Breast epithelium (tissue), 4 donors: ENCODE results near the gene ESCO1. TPM values are rescaled to one million over a fixed set of nuclear protein-coding genes. Genes with fewer than 3 reads are reported as not detected.

Experiments
- DNase-seq, 2 donors: peaks; one replicate each; pipeline ENCODE4 v3.0.0-alpha.2; 2019; ENCODE audit warnings: low spot score in 2 of 2
- H3K27ac ChIP-seq, 2 donors: fragments of 200-600 bp; sonication (generic) in 1 of 2; one replicate each; pipeline ENCODE4 v1.5.1; 2016 to 2019; ENCODE audit warnings: mild to moderate bottlenecking in 1 of 2
- H3K27me3 ChIP-seq, 2 donors: fragments of 200-600 bp; sonication (generic) in 1 of 2; one replicate each; pipeline versions ENCODE4 v1.5.1 to v1.6.0; 2017 to 2019; ENCODE audit warnings: control low read depth in 1 of 2, mild to moderate bottlenecking in 1 of 2
- H3K36me3 ChIP-seq: fragments of 200-600 bp; one replicate; pipeline ENCODE4 v1.5.1; 2019
- H3K4me1 ChIP-seq, 2 donors: fragments of 200-600 bp; sonication (generic); one replicate each; pipeline ENCODE4 v1.5.1; 2016 to 2019; ENCODE audit warnings: control low read depth in 1 of 2
- H3K4me3 ChIP-seq, 3 donors: fragments of 200-600 bp; sonication (generic); 1 replicate in 2 of 3; 2 replicates in 1 of 3; pipeline ENCODE4 v1.5.1; 2016 to 2019; ENCODE audit warnings: mild to moderate bottlenecking in 3 of 3, moderate library complexity in 2 of 3
- H3K9me3 ChIP-seq, 2 donors: fragments of 200-600 bp; sonication (generic) in 1 of 2; one replicate each; pipeline ENCODE4 v1.5.1; 2016 to 2019; ENCODE audit warnings: control low read depth in 1 of 2
- POLR2A ChIP-seq: fragments of 450-650 bp; IDR thresholded peaks from one replicate; pipeline ENCODE4 v1.6.1; 2016; ENCODE audit warnings: antibody characterized with exemption, mild to moderate bottlenecking, moderate library complexity
- POLR2AphosphoS5 ChIP-seq, 3 donors: sonication (generic); formaldehyde crosslinking; IDR thresholded peaks; one replicate each; pipeline ENCODE4 v1.6.1; 2017; ENCODE audit warnings: antibody characterized with exemption in 3 of 3
- intact Hi-C: fragments of 100-400 bp; cut with DNase I; formaldehyde crosslinking; loops from one replicate; pipeline ENCODE4 v1.15.1; 2023; ENCODE audit warnings: low total_unique reads
- total RNA-seq, 3 donors: library from RNA; depleted of rRNA; stranded (reverse); fragments of >200 nt; gene quantifications; one replicate each; pipeline ENCODE4 v1.1.0, GENCODE V29; 2016
- TF ChIP-seq, protein P1 (sequence below), 3 donors: fragments of 450-650 bp; IDR thresholded peaks; one replicate each; pipeline ENCODE4 v1.5.1; 2016 to 2017; ENCODE audit warnings: antibody characterized with exemption in 3 of 3, mild to moderate bottlenecking in 3 of 3, moderate library complexity in 3 of 3

The ESCO1 gene
- total RNA-seq, 3 donors from 2014 or later: 14.2 to 28.2 (median 18.4) TPM

DNA sequence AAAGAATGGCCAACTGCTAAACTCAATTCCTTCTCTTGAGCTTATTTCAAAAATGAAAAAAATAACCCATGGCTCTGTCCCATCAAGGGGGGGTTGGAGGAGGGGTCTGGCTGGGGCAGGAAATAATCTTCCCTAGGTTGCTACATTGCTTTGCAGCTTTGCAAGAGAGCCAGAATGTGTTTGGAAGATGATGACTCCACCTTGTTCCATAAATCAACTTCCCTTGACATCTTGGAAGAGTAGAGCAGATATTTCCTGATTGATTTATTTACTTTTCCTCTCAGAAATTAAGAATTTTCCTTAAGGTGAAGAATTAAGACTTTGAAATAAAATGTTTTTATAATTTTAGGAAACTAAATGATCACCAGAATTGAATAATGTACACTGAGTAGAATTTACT is 41.3 kb downstream of the ESCO1 start:
- Histone ChIP-seq H3K27ac (no peak overlapping the region), H3K27me3 (no peaks in the 10 kb centered on the region), H3K4me3 (no peak overlapping the region), H3K36me3 (no peaks in the 10 kb centered on the region), H3K4me1 (no peaks in the 10 kb centered on the region), H3K9me3 (no peaks in the 10 kb centered on the region)
- TF ChIP-seq POLR2AphosphoS5 (IDR thresholded peaks at IDR 0.05) (no peak), POLR2A (no peak)
- TF ChIP-seq, protein P1, sequence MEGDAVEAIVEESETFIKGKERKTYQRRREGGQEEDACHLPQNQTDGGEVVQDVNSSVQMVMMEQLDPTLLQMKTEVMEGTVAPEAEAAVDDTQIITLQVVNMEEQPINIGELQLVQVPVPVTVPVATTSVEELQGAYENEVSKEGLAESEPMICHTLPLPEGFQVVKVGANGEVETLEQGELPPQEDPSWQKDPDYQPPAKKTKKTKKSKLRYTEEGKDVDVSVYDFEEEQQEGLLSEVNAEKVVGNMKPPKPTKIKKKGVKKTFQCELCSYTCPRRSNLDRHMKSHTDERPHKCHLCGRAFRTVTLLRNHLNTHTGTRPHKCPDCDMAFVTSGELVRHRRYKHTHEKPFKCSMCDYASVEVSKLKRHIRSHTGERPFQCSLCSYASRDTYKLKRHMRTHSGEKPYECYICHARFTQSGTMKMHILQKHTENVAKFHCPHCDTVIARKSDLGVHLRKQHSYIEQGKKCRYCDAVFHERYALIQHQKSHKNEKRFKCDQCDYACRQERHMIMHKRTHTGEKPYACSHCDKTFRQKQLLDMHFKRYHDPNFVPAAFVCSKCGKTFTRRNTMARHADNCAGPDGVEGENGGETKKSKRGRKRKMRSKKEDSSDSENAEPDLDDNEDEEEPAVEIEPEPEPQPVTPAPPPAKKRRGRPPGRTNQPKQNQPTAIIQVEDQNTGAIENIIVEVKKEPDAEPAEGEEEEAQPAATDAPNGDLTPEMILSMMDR (IDR thresholded peaks at IDR 0.05): no peak
- DNase-seq: no peak
- intact Hi-C loops: no loop called here

DNA sequence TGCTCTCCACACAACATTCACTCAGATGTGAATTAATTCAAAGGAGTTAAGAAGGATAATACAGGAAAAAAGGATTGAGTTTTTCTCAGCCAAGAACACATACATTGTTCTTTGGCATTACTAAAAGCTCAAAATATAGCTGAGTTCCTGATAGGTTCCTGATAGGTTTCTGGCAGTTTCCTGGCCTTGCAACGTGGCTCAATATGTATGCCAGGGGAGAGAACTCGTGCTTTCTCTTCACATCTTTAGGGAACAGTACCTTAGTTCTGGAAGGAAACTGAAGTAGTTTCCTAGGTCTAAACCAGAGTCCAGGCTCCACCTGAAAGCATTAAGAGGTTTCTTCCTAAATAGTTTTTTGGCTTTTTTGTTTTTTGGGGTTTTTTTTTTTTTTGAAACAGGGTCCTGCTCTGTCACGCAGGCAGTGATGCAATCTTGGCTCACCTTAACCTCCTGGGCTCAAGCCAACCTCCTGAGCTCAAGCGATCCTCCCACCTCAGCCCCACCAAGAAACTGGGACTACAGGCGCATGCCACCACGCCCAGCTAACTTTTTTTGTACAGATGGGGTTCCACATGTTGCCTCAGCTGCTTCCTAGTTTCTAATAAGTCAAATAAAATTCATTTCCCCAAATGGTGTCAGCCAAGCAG is 42.8 kb downstream of the ESCO1 start:
- Histone ChIP-seq H3K9me3 (no peaks in the 10 kb centered on the region), H3K27ac (no peak overlapping the region), H3K36me3 (no peaks in the 10 kb centered on the region), H3K27me3 (no peaks in the 10 kb centered on the region), H3K4me1 (no peaks in the 10 kb centered on the region), H3K4me3 (no peak overlapping the region)
- no peak for TF ChIP-seq POLR2A
- TF ChIP-seq, protein P1 (IDR thresholded peaks at IDR 0.05): no peak
- no peak for TF ChIP-seq POLR2AphosphoS5 (IDR thresholded peaks at IDR 0.05)
- no peak for DNase-seq
- intact Hi-C loops: no loop called here

DNA sequence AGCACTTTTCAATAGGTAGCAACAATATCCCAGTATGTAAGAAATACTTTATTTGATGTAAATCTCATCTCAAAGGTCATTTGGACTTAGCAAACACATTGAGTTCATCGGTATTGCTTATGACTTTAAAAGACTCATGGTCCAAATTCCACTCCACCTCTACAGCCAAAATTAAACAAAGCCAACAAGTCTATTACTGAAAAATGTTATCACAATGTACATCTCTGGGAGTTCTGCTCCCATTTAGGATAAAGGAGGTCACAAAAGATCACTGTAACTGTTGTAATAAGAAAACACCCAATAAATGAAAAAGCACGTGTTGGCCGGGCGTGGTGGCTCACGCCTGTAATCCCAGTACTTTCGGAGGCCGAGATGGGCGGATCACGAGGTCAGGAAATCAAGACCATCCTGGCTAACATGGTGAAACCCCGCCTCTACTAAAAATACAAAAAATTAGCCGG is 50.0 kb downstream of the ESCO1 start:
- Histone ChIP-seq H3K27me3 (no peaks in the 10 kb centered on the region), H3K4me1 (no peaks in the 10 kb centered on the region), H3K36me3 (no peaks in the 10 kb centered on the region), H3K27ac (no peak overlapping the region), H3K9me3 (no peaks in the 10 kb centered on the region), H3K4me3 (no peak overlapping the region)
- no peak for DNase-seq
- TF ChIP-seq, protein P1 (IDR thresholded peaks at IDR 0.05): no peak
- TF ChIP-seq POLR2AphosphoS5 (IDR thresholded peaks at IDR 0.05): no peak
- TF ChIP-seq POLR2A: no peak
- intact Hi-C loops: no loop called here

DNA sequence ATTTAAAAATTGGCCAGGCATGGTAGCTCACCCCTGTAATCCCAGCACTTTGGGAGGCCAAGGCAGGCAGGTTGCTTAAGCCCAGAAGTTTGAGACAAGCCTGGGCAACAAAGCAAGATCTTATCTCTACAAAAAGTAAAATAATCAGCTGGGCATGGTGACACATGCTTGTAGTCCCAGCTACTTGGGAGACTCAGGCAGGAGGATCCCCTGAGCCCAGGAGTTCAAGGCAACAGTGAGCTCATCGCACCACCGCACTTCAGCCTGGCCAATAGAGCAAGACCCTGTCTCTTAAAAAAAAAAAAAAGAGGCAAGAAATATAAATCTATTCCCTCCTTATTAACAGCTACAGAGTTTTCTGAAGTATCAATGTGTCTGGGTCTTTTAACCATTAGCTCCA is 51.9 kb downstream of the ESCO1 start:
- no peaks in the 10 kb centered on the region for H3K9me3 ChIP-seq
- H3K36me3 ChIP-seq: no peaks in the 10 kb centered on the region
- TF ChIP-seq, protein P1 (IDR thresholded peaks at IDR 0.05): no peak
- no peak for TF ChIP-seq POLR2AphosphoS5 (IDR thresholded peaks at IDR 0.05)
- DNase-seq: no peak
- H3K27me3 ChIP-seq: no peaks in the 10 kb centered on the region
- no peak overlapping the region for H3K4me3 ChIP-seq
- intact Hi-C loops: no loop called here
- no peaks in the 10 kb centered on the region for H3K4me1 ChIP-seq
- H3K27ac ChIP-seq: no peak overlapping the region

DNA sequence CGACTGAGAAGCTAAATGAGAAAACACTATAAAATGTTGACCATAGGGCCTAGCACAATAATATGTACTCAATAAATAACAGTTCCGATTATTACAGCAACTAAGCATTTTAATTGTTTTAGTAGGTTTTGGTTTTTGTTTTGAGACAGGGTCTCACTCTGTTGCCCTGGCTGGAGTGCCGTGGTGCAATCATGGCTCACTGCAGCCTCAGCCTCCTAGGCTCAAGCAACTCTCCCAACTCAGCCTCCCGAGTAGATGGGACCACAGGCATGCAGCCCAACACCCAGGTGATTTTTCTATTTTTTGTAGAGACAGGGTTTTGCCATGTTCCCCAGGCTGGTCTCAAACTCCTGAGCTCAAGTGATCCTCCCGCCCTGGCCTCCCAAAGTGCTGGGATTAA is 54.1 kb downstream of the ESCO1 start:
- no peak for DNase-seq
- Histone ChIP-seq H3K36me3 (no peaks in the 10 kb centered on the region), H3K27ac (no peak overlapping the region), H3K9me3 (no peaks in the 10 kb centered on the region), H3K4me3 (no peak overlapping the region), H3K4me1 (no peaks in the 10 kb centered on the region), H3K27me3 (no peaks in the 10 kb centered on the region)
- intact Hi-C loops: no loop called here
- TF ChIP-seq, protein P1 (IDR thresholded peaks at IDR 0.05): no peak
- TF ChIP-seq POLR2A (no peak), POLR2AphosphoS5 (IDR thresholded peaks at IDR 0.05) (no peak)
